Stomach (tissue), 4 donors: ENCODE data around the gene MAPKAPK3.

ENCODE experiments used
- CTCF ChIP-seq, 7 experiments: fragments of 450-650 bp in 4 of 7; fragments of 200-600 bp in 3 of 7; sonication (generic) in 3 of 7; IDR thresholded peaks; one replicate each; pipeline ENCODE4 v1.5.1; 2016 to 2019; ENCODE audit warnings: antibody characterized with exemption in 7 of 7, control low read depth in 2 of 7, mild to moderate bottlenecking in 1 of 7
- POLR2A ChIP-seq, 4 donors: fragments of 450-650 bp; IDR thresholded peaks; one replicate each; pipeline ENCODE4 v1.6.1; 2016; ENCODE audit warnings: antibody characterized with exemption in 4 of 4, control low read depth in 2 of 4, mild to moderate bottlenecking in 1 of 4, moderate library complexity in 1 of 4

GRCh38 chr3:50609763-50610085 is 7.2 kb upstream of the MAPKAPK3 start:
- TF ChIP-seq CTCF (IDR thresholded peaks at IDR 0.05), result no peak
- TF ChIP-seq POLR2A (IDR thresholded peaks at IDR 0.05), result no peak
